Renal pelvis (tissue), 12 donors: Measurements from ENCODE around the gene PPP4R2. TPM values are rescaled to one million over a fixed set of nuclear protein-coding genes. Genes with fewer than 3 reads are reported as not detected.
A peak's percentile ranks its signal among the peaks of the same experiment; 100 is the strongest.

Experiments used
- DNase-seq: peaks from one replicate; pipeline ENCODE4 v3.0.0-alpha.2; 2013
- long read RNA-seq, 16 experiments: transcript quantifications; one replicate each; lab custom pipeline, GENCODE V29; 2026
- polyA plus RNA-seq, 3 donors: library from polyadenylated mRNA; unstranded; fragments of 120-200 nt; gene quantifications; one replicate each; pipeline ENCODE4 v1.2.1, GENCODE V29; 2013; ENCODE audit not compliant: insufficient read length in 3 of 3

The PPP4R2 gene
- polyA plus RNA-seq: 100 to 1,000 TPM in 1 of 3 donors, 10 to 100 TPM in 2; 83.2 to 100 (median 85.9) TPM
- long read RNA-seq, donor 1, full-length matches to known transcripts: 15 of 15 reads
- long read RNA-seq, donor 1, partial matches to known transcripts: 0 of 15 reads
- long read RNA-seq, donor 1, other reads (novel, unspliced or antisense): 0 of 15 reads
- long read RNA-seq, donor 2, full-length matches to known transcripts: 17 of 24 reads
- long read RNA-seq, donor 2, partial matches to known transcripts: 7 of 24 reads
- long read RNA-seq, donor 2, other reads (novel, unspliced or antisense): 0 of 24 reads
- long read RNA-seq, donor 3, full-length matches to known transcripts: 18 of 18 reads
- long read RNA-seq, donor 3, partial matches to known transcripts: 0 of 18 reads
- long read RNA-seq, donor 3, other reads (novel, unspliced or antisense): 0 of 18 reads
- long read RNA-seq, donor 4, full-length matches to known transcripts: 11 of 11 reads
- long read RNA-seq, donor 4, partial matches to known transcripts: 0 of 11 reads
- long read RNA-seq, donor 4, other reads (novel, unspliced or antisense): 0 of 11 reads
- long read RNA-seq, donor 5, full-length matches to known transcripts: 10 of 24 reads
- long read RNA-seq, donor 5, partial matches to known transcripts: 14 of 24 reads
- long read RNA-seq, donor 5, other reads (novel, unspliced or antisense): 0 of 24 reads
- long read RNA-seq, donor 6, full-length matches to known transcripts: 37 of 46 reads
- long read RNA-seq, donor 6, partial matches to known transcripts: 9 of 46 reads
- long read RNA-seq, donor 6, other reads (novel, unspliced or antisense): 0 of 46 reads
- long read RNA-seq, donor 7, full-length matches to known transcripts: 30 of 46 reads
- long read RNA-seq, donor 7, partial matches to known transcripts: 16 of 46 reads
- long read RNA-seq, donor 7, other reads (novel, unspliced or antisense): 0 of 46 reads
- long read RNA-seq, donor 8, full-length matches to known transcripts: 12 of 12 reads
- long read RNA-seq, donor 8, partial matches to known transcripts: 0 of 12 reads
- long read RNA-seq, donor 8, other reads (novel, unspliced or antisense): 0 of 12 reads
- long read RNA-seq, donor 9, full-length matches to known transcripts: 28 of 43 reads
- long read RNA-seq, donor 9, partial matches to known transcripts: 15 of 43 reads
- long read RNA-seq, donor 9, other reads (novel, unspliced or antisense): 0 of 43 reads
- long read RNA-seq, donor 10, full-length matches to known transcripts: 23 of 35 reads
- long read RNA-seq, donor 10, partial matches to known transcripts: 12 of 35 reads
- long read RNA-seq, donor 10, other reads (novel, unspliced or antisense): 0 of 35 reads
- long read RNA-seq, donor 11, full-length matches to known transcripts: 19 of 32 reads
- long read RNA-seq, donor 11, partial matches to known transcripts: 13 of 32 reads
- long read RNA-seq, donor 11, other reads (novel, unspliced or antisense): 0 of 32 reads
- long read RNA-seq, donor 12, full-length matches to known transcripts: 20 of 48 reads
- long read RNA-seq, donor 12, partial matches to known transcripts: 28 of 48 reads
- long read RNA-seq, donor 12, other reads (novel, unspliced or antisense): 0 of 48 reads
- long read RNA-seq, donor 13, full-length matches to known transcripts: 12 of 17 reads
- long read RNA-seq, donor 13, partial matches to known transcripts: 5 of 17 reads
- long read RNA-seq, donor 13, other reads (novel, unspliced or antisense): 0 of 17 reads
- long read RNA-seq, donor 14: 0 reads
- long read RNA-seq, donor 15, full-length matches to known transcripts: 24 of 34 reads
- long read RNA-seq, donor 15, partial matches to known transcripts: 10 of 34 reads
- long read RNA-seq, donor 15, other reads (novel, unspliced or antisense): 0 of 34 reads
- long read RNA-seq, donor 16, full-length matches to known transcripts: 17 of 32 reads
- long read RNA-seq, donor 16, partial matches to known transcripts: 15 of 32 reads
- long read RNA-seq, donor 16, other reads (novel, unspliced or antisense): 0 of 32 reads

- peak; percentile 90 for DNase-seq
Measured at GRCh38 chr3:72996473-72997333, at the start of gene PPP4R2. PPP4R2 (plus strand) TSS chr3:72996811; CDS start chr3:72997038, 227 bp downstream.

- DNase-seq: no peak
Measured at GRCh38 chr3:72947715-72948490, 48.7 kb upstream of the PPP4R2 start.

- no peak for DNase-seq
Measured at GRCh38 chr3:72949016-72949415, 47.6 kb upstream of the PPP4R2 start.

- DNase-seq: no peak
Measured at GRCh38 chr3:72950372-72950771, 46.2 kb upstream of the PPP4R2 start.

GRCh38 chr3:72950801-72951200 is 45.8 kb upstream of the PPP4R2 start:
- no peak for DNase-seq

GRCh38 chr3:72951259-72951722 is 45.3 kb upstream of the PPP4R2 start:
- no peak for DNase-seq

- no peak for DNase-seq
Measured at GRCh38 chr3:72953325-72953956, 43.2 kb upstream of the PPP4R2 start.

GRCh38 chr3:72957297-72957696 is 39.3 kb upstream of the PPP4R2 start:
- DNase-seq: no peak

GRCh38 chr3:72959336-72959735 is 37.3 kb upstream of the PPP4R2 start:
- DNase-seq: no peak

GRCh38 chr3:72960812-72961518 is 35.6 kb upstream of the PPP4R2 start:
- no peak for DNase-seq

- no peak for DNase-seq
Measured at GRCh38 chr3:72961752-72962151, 34.9 kb upstream of the PPP4R2 start.

GRCh38 chr3:72962317-72962716 is 34.3 kb upstream of the PPP4R2 start:
- no peak for DNase-seq

- DNase-seq: no peak
Measured at GRCh38 chr3:72964633-72965032, 32.0 kb upstream of the PPP4R2 start.

- no peak for DNase-seq
Measured at GRCh38 chr3:72968266-72968664, 28.3 kb upstream of the PPP4R2 start.

GRCh38 chr3:72969766-72970165 is 26.8 kb upstream of the PPP4R2 start:
- DNase-seq: no peak

GRCh38 chr3:72970942-72971341 is 25.7 kb upstream of the PPP4R2 start:
- no peak for DNase-seq

- no peak for DNase-seq
Measured at GRCh38 chr3:72972706-72973030, 23.9 kb upstream of the PPP4R2 start.
